ENCODE data around the gene HYAL1.

HYAL1 gene

GRCh38 chr3:50303013-50303815, at the start of gene HYAL1:
Gene HYAL1 (minus strand): TSS chr3:50303574. CDS start chr3:50302956, 618 bp downstream.
- peak; percentile 66 for DNase-seq (ENCODE audit: low spot score)

- DNase-seq (ENCODE audit: low spot score): peak; percentile 31
These were observed 49.4 kb upstream of the HYAL1 start for GRCh38 chr3:50352781-50353180.

GRCh38 chr3:50351323-50351697, 47.9 kb upstream of the HYAL1 start:
- DNase-seq (ENCODE audit: low spot score): no peak

GRCh38 chr3:50350527-50351322, 47.4 kb upstream of the HYAL1 start, which contains the start of the genes CYB561D2 and NPRL2:
Gene CYB561D2 (plus strand): TSS chr3:50350862. CDS start chr3:50351434, 572 bp downstream.
Gene NPRL2 (minus strand): TSS chr3:50350775. CDS start chr3:50350652, 123 bp downstream.
- DNase-seq (ENCODE audit: low spot score): peak; percentile 96

- DNase-seq (ENCODE audit: low spot score): no peak
These were observed 46.8 kb upstream of the HYAL1 start for GRCh38 chr3:50350213-50350526.

GRCh38 chr3:50347187-50347813, 43.9 kb upstream of the HYAL1 start:
- DNase-seq (ENCODE audit: low spot score): peak; percentile 85

GRCh38 chr3:50345586-50346234, 42.3 kb upstream of the HYAL1 start, which contains the start of gene ZMYND10:
Gene ZMYND10 (minus strand): TSS chr3:50345732. CDS start chr3:50345579, 153 bp downstream.
- DNase-seq (ENCODE audit: low spot score): no peak

- no peak for DNase-seq (ENCODE audit: low spot score)
These were observed 41.6 kb upstream of the HYAL1 start for GRCh38 chr3:50345008-50345407.

- no peak for DNase-seq (ENCODE audit: low spot score)
These were observed 39.6 kb upstream of the HYAL1 start for GRCh38 chr3:50342813-50343633.

- no peak for DNase-seq (ENCODE audit: low spot score)
These were observed 38.7 kb upstream of the HYAL1 start for GRCh38 chr3:50341996-50342650.

- DNase-seq (ENCODE audit: low spot score): no peak
These were observed 38.2 kb upstream of the HYAL1 start for GRCh38 chr3:50341537-50341936.

GRCh38 chr3:50340448-50341329, 37.3 kb upstream of the HYAL1 start, which contains the start of gene RASSF1:
Gene RASSF1 (minus strand): TSS chr3:50340836. CDS start chr3:50340805, 31 bp downstream.
- peak; percentile 31 for DNase-seq (ENCODE audit: low spot score)

GRCh38 chr3:50340147-50340447, 36.7 kb upstream of the HYAL1 start:
- DNase-seq (ENCODE audit: low spot score): no peak

GRCh38 chr3:50339485-50340146, 36.2 kb upstream of the HYAL1 start:
- no peak for DNase-seq (ENCODE audit: low spot score)

GRCh38 chr3:50338965-50339364, 35.6 kb upstream of the HYAL1 start:
- DNase-seq (ENCODE audit: low spot score): no peak

GRCh38 chr3:50337175-50337861, 33.9 kb upstream of the HYAL1 start:
- peak; percentile 99 for DNase-seq (ENCODE audit: low spot score)

GRCh38 chr3:50336452-50337174, 33.2 kb upstream of the HYAL1 start:
- no peak for DNase-seq (ENCODE audit: low spot score)

Measured in cerebellar cortex (tissue), 1 donor.